Activated T-cell treated with anti-CD3 and anti-CD28 coated beads, Interleukin-2, amount 50 U/mL, for 24 hours (primary cell): Measurements from ENCODE around the gene EPHB1.

Experiments used
- DNase-seq: peaks from one replicate; pipeline ENCODE4 v3.0.0-alpha.2; 2020
- H3K27ac Mint-ChIP-seq: 2 replicates; pipeline ENCODE4 v1.8.0; 2020; ENCODE audit warnings: mild to moderate bottlenecking, mixed read lengths
- H3K27me3 Mint-ChIP-seq: 2 replicates; pipeline ENCODE4 v1.8.0; 2020; ENCODE audit warnings: mixed read lengths
- H3K36me3 Mint-ChIP-seq: 2 replicates; pipeline ENCODE4 v1.8.0; 2020; ENCODE audit warnings: low read depth, mixed read lengths
- H3K4me1 Mint-ChIP-seq: 2 replicates; pipeline ENCODE4 v1.8.0; 2020; ENCODE audit warnings: low read depth, mixed read lengths
- H3K4me3 Mint-ChIP-seq: 2 replicates; pipeline ENCODE4 v1.8.0; 2020; ENCODE audit warnings: mild to moderate bottlenecking, moderate library complexity, mixed read lengths
- H3K9me3 Mint-ChIP-seq: 2 replicates; pipeline ENCODE4 v1.8.0; 2020; ENCODE audit warnings: mixed read lengths

EPHB1 gene

GRCh38 chr3:134859341-134859740, 64.3 kb downstream of the EPHB1 start:
- no peaks in the 10 kb centered on the region for H3K4me1 Mint-ChIP-seq
- no peak overlapping the region for H3K27ac Mint-ChIP-seq
- no peaks in the 10 kb centered on the region for H3K27me3 Mint-ChIP-seq
- no peak for DNase-seq
- H3K4me3 Mint-ChIP-seq = no peak overlapping the region
- H3K36me3 Mint-ChIP-seq = no peaks in the 10 kb centered on the region
- no peaks in the 10 kb centered on the region for H3K9me3 Mint-ChIP-seq

GRCh38 chr3:134860141-134860540, 65.1 kb downstream of the EPHB1 start:
- Mint-ChIP-seq H3K4me3 (no peak overlapping the region), H3K4me1 (no peaks in the 10 kb centered on the region), H3K27ac (no peak overlapping the region), H3K27me3 (no peaks in the 10 kb centered on the region), H3K9me3 (no peaks in the 10 kb centered on the region), H3K36me3 (no peaks in the 10 kb centered on the region)
- DNase-seq = no peak

GRCh38 chr3:134863915-134864314, 68.9 kb downstream of the EPHB1 start:
- no peaks in the 10 kb centered on the region for H3K9me3 Mint-ChIP-seq
- H3K27me3 Mint-ChIP-seq = no peaks in the 10 kb centered on the region
- no peak overlapping the region for H3K27ac Mint-ChIP-seq
- H3K36me3 Mint-ChIP-seq = no peaks in the 10 kb centered on the region
- no peak for DNase-seq
- H3K4me1 Mint-ChIP-seq = no peaks in the 10 kb centered on the region
- H3K4me3 Mint-ChIP-seq = no peak overlapping the region

- H3K27ac Mint-ChIP-seq = no peak overlapping the region
- no peaks in the 10 kb centered on the region for H3K36me3 Mint-ChIP-seq
- no peak overlapping the region for H3K4me3 Mint-ChIP-seq
- no peaks in the 10 kb centered on the region for H3K27me3 Mint-ChIP-seq
- H3K4me1 Mint-ChIP-seq = no peaks in the 10 kb centered on the region
- no peaks in the 10 kb centered on the region for H3K9me3 Mint-ChIP-seq
- no peak for DNase-seq
Measured at GRCh38 chr3:134864636-134865035, 69.6 kb downstream of the EPHB1 start.

GRCh38 chr3:134867277-134867676, 72.2 kb downstream of the EPHB1 start:
- Mint-ChIP-seq H3K27ac (no peak overlapping the region), H3K36me3 (no peaks in the 10 kb centered on the region), H3K4me1 (no peaks in the 10 kb centered on the region), H3K27me3 (no peaks in the 10 kb centered on the region), H3K9me3 (no peaks in the 10 kb centered on the region), H3K4me3 (no peak overlapping the region)
- no peak for DNase-seq

GRCh38 chr3:134869153-134869726, 74.2 kb downstream of the EPHB1 start:
- Mint-ChIP-seq H3K36me3 (no peaks in the 10 kb centered on the region), H3K27ac (no peak overlapping the region), H3K4me3 (no peak overlapping the region), H3K4me1 (no peaks in the 10 kb centered on the region), H3K27me3 (no peaks in the 10 kb centered on the region), H3K9me3 (no peaks in the 10 kb centered on the region)
- DNase-seq = no peak

GRCh38 chr3:134871818-134872217, 76.8 kb downstream of the EPHB1 start:
- Mint-ChIP-seq H3K36me3 (no peaks in the 10 kb centered on the region), H3K4me3 (no peak overlapping the region), H3K4me1 (no peaks in the 10 kb centered on the region)

GRCh38 chr3:134872440-134873388, 77.7 kb downstream of the EPHB1 start:
- no peaks in the 10 kb centered on the region for H3K36me3 Mint-ChIP-seq
- H3K4me3 Mint-ChIP-seq = no peak overlapping the region
- no peaks in the 10 kb centered on the region for H3K9me3 Mint-ChIP-seq
- no peak overlapping the region for H3K27ac Mint-ChIP-seq
- H3K4me1 Mint-ChIP-seq = no peaks in the 10 kb centered on the region
- DNase-seq = no peak
- H3K27me3 Mint-ChIP-seq = no peaks in the 10 kb centered on the region

More at GRCh38 chr3:134871818-134872217, 76.8 kb downstream of the EPHB1 start:
- DNase-seq = no peak
- Mint-ChIP-seq H3K27me3 (no peaks in the 10 kb centered on the region), H3K9me3 (no peaks in the 10 kb centered on the region), H3K27ac (no peak overlapping the region)

- Mint-ChIP-seq H3K4me1 (no peaks in the 10 kb centered on the region), H3K36me3 (no peaks in the 10 kb centered on the region), H3K27ac (no peak overlapping the region), H3K4me3 (no peak overlapping the region), H3K27me3 (no peaks in the 10 kb centered on the region), H3K9me3 (no peaks in the 10 kb centered on the region)
- DNase-seq = no peak
Measured at GRCh38 chr3:134873789-134874188, 78.7 kb downstream of the EPHB1 start.

- Mint-ChIP-seq H3K4me1 (no peaks in the 10 kb centered on the region), H3K27ac (no peak overlapping the region), H3K36me3 (no peaks in the 10 kb centered on the region), H3K4me3 (no peak overlapping the region), H3K9me3 (no peaks in the 10 kb centered on the region), H3K27me3 (no peaks in the 10 kb centered on the region)
- no peak for DNase-seq
Measured at GRCh38 chr3:134874737-134875413, 79.8 kb downstream of the EPHB1 start.

GRCh38 chr3:134876836-134877235, 81.8 kb downstream of the EPHB1 start:
- Mint-ChIP-seq H3K36me3 (no peaks in the 10 kb centered on the region), H3K27ac (no peak overlapping the region), H3K9me3 (no peaks in the 10 kb centered on the region), H3K4me1 (no peaks in the 10 kb centered on the region), H3K27me3 (no peaks in the 10 kb centered on the region), H3K4me3 (no peak overlapping the region)
- no peak for DNase-seq

GRCh38 chr3:134877788-134878187, 82.7 kb downstream of the EPHB1 start:
- Mint-ChIP-seq H3K27me3 (no peaks in the 10 kb centered on the region), H3K36me3 (no peaks in the 10 kb centered on the region), H3K4me3 (no peak overlapping the region), H3K9me3 (no peaks in the 10 kb centered on the region), H3K4me1 (no peaks in the 10 kb centered on the region), H3K27ac (no peak overlapping the region)
- DNase-seq = no peak

- Mint-ChIP-seq H3K9me3 (no peaks in the 10 kb centered on the region), H3K27me3 (no peaks in the 10 kb centered on the region)
Measured at GRCh38 chr3:134879990-134880389, 84.9 kb downstream of the EPHB1 start.

GRCh38 chr3:134880431-134880830, 85.4 kb downstream of the EPHB1 start:
- Mint-ChIP-seq H3K27ac (no peak overlapping the region), H3K4me1 (no peaks in the 10 kb centered on the region), H3K27me3 (no peaks in the 10 kb centered on the region), H3K4me3 (no peak overlapping the region), H3K36me3 (no peaks in the 10 kb centered on the region), H3K9me3 (no peaks in the 10 kb centered on the region)
- DNase-seq = no peak

More at GRCh38 chr3:134879990-134880389, 84.9 kb downstream of the EPHB1 start:
- no peak overlapping the region for H3K27ac Mint-ChIP-seq
- no peak for DNase-seq
- no peak overlapping the region for H3K4me3 Mint-ChIP-seq
- H3K4me1 Mint-ChIP-seq = no peaks in the 10 kb centered on the region
- no peaks in the 10 kb centered on the region for H3K36me3 Mint-ChIP-seq

- Mint-ChIP-seq H3K36me3 (no peaks in the 10 kb centered on the region), H3K4me3 (no peak overlapping the region), H3K27me3 (no peaks in the 10 kb centered on the region), H3K4me1 (peaks cover 3% of the 10 kb centered on the region), H3K9me3 (no peaks in the 10 kb centered on the region), H3K27ac (no peak overlapping the region)
- DNase-seq = no peak
Measured at GRCh38 chr3:134881305-134881704, 86.2 kb downstream of the EPHB1 start.
